Subcutaneous abdominal adipose tissue (tissue), 5 donors: ENCODE data around the gene KLF11.
A peak's percentile ranks its signal among the peaks of the same experiment; 100 is the strongest.

Experiments used
- H3K27ac ChIP-seq: one replicate; pipeline ENCODE4 v1.7.0; 2013; ENCODE audit warnings: low read depth, mild to moderate bottlenecking, inconsistent platforms, low read length, moderate library complexity
- H3K27me3 ChIP-seq, 5 donors: one replicate each; pipeline ENCODE4 v1.7.0; 2013; ENCODE audit warnings: low read length in 5 of 5, inconsistent platforms in 1 of 5; ENCODE audit not compliant: control insufficient read depth in 5 of 5, insufficient read depth in 4 of 5
- H3K36me3 ChIP-seq, 5 donors: one replicate each; pipeline ENCODE4 v1.7.0; 2013; ENCODE audit warnings: low read length in 5 of 5; ENCODE audit not compliant: control insufficient read depth in 5 of 5, insufficient read depth in 5 of 5
- H3K4me1 ChIP-seq, 5 donors: one replicate each; pipeline ENCODE4 v1.7.0; 2013; ENCODE audit warnings: low read length in 5 of 5, mild to moderate bottlenecking in 3 of 5, moderate library complexity in 1 of 5; ENCODE audit not compliant: control insufficient read depth in 5 of 5, insufficient read depth in 5 of 5
- H3K4me3 ChIP-seq, 5 donors: one replicate each; pipeline ENCODE4 v1.7.0; 2013; ENCODE audit warnings: low read length in 5 of 5, low read depth in 1 of 5
- H3K9ac ChIP-seq, 5 donors: one replicate each; pipeline ENCODE4 v1.7.0; 2013; ENCODE audit warnings: low read length in 5 of 5, mild to moderate bottlenecking in 4 of 5, moderate library complexity in 3 of 5
- H3K9me3 ChIP-seq, 5 donors: one replicate each; pipeline ENCODE4 v1.7.0; 2013; ENCODE audit warnings: low read length in 5 of 5; ENCODE audit not compliant: control insufficient read depth in 5 of 5
- donor health status: healthy.
- donor health status: healthy.
- donor health status: healthy.
- donor health status: healthy.
- donor health status: healthy.

KLF11 gene

DNA sequence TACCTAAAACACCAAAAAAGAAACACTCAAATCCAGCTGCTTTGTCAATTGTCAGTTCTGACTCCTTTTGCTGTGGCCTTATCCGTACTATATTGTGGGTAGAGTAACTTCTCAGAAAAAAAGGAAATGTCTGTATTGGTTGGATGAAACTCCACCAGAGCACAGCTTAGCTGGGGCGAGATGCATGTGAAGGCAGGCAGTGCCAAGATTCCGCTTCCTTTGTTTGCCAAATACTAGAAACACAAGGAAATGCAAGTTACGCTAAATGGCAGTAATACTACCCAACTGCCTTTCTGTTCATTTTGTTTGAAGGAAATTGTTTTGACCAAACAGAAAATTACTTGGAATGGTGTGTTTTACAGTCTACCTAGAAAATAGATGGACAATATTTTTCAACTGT is 10.0 kb downstream of the KLF11 start:
- Histone ChIP-seq H3K27me3 (no peaks in the 10 kb centered on the region), H3K36me3 (peaks cover 9 to 64% (median 55%) of the 10 kb centered on the region in 5 donors), H3K9me3 (no peaks in the 10 kb centered on the region), H3K4me3 (no peak overlapping the region), H3K4me1 (peaks cover 4 to 57% (median 44%) of the 10 kb centered on the region in 5 donors), H3K9ac (no peak overlapping the region), H3K27ac (peak overlapping the region; percentile 35)

DNA sequence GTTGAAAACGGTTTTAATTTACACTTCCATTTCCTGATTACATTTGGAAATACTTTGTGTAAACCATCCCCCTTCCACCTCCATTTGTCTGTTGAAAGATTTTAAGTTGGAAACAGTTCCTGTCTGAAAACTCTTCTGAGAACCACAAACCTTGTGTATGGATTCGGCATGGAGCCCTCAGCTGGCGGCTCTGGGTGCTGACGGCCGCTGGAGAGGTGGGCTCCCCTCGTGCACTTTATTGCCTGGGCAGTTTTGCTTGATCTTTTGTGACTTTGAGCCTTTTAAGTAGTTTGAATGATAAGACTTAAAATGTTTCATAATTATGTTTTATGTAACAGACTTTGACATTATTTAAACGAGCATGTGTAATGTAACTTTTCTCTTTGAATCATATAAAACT is 11.1 kb downstream of the KLF11 start:
- Histone ChIP-seq H3K4me3 (no peak overlapping the region), H3K9me3 (no peaks in the 10 kb centered on the region), H3K27me3 (no peaks in the 10 kb centered on the region), H3K4me1 (peaks cover 4 to 47% (median 35%) of the 10 kb centered on the region in 5 donors), H3K27ac (no peak overlapping the region), H3K36me3 (peaks cover 9 to 57% (median 46%) of the 10 kb centered on the region in 5 donors), H3K9ac (no peak overlapping the region)

DNA sequence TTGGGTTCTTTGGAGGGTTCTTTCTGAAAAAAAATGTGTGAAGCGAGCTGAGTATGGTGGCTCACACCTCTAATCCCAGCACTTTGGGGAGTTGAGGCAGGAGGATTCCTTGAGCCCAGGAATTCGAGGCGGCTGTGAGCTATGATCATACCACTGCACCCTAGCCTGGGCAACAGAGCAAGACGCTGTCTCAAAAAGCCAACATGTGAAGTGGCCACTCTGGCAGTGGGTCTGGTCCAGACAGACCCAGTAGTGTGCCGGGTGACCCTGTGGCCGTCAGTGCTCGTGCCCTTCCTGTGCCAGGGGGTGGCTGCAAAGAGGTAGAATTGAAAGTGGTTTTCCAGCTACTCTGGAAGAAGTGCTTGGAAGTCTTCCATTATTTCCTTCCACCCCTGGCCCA is 11.6 kb downstream of the KLF11 start:
- H3K36me3 ChIP-seq: peaks cover 9 to 51% (median 41%) of the 10 kb centered on the region in 5 donors

DNA sequence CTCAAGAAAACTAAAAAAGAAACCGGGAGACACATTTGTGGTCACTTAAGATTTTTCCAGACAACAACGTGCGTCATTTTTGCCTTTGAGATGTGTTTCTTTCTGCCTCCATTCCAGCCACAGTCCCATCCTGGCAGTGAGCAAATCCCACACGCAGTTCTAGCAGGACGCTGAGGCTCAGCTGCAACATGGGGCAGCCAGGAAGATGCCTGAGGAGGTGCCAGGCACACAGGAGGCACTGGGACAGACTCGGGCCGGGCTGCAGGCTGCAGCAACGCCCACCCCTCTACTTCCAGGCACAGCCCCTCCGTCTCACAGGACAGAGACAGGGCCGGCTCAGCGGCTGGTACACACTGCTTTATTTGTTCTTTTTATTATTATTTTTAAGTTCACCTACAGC is 13.1 kb downstream of the KLF11 start:
- Histone ChIP-seq H3K27me3 (no peaks in the 10 kb centered on the region), H3K4me3 (no peak overlapping the region), H3K36me3 (peaks cover 9 to 44% (median 38%) of the 10 kb centered on the region in 5 donors), H3K9me3 (no peaks in the 10 kb centered on the region), H3K27ac (no peak overlapping the region), H3K4me1 (peaks cover 6 to 54% (median 27%) of the 10 kb centered on the region in 5 donors), H3K9ac (no peak overlapping the region)

More for the DNA sequence above, 11.6 kb downstream of the KLF11 start:
- Histone ChIP-seq H3K4me3 (no peak overlapping the region), H3K27me3 (no peaks in the 10 kb centered on the region), H3K27ac (no peak overlapping the region), H3K9me3 (no peaks in the 10 kb centered on the region), H3K9ac (no peak overlapping the region), H3K4me1 (peaks cover 4 to 42% (median 29%) of the 10 kb centered on the region in 5 donors)

DNA sequence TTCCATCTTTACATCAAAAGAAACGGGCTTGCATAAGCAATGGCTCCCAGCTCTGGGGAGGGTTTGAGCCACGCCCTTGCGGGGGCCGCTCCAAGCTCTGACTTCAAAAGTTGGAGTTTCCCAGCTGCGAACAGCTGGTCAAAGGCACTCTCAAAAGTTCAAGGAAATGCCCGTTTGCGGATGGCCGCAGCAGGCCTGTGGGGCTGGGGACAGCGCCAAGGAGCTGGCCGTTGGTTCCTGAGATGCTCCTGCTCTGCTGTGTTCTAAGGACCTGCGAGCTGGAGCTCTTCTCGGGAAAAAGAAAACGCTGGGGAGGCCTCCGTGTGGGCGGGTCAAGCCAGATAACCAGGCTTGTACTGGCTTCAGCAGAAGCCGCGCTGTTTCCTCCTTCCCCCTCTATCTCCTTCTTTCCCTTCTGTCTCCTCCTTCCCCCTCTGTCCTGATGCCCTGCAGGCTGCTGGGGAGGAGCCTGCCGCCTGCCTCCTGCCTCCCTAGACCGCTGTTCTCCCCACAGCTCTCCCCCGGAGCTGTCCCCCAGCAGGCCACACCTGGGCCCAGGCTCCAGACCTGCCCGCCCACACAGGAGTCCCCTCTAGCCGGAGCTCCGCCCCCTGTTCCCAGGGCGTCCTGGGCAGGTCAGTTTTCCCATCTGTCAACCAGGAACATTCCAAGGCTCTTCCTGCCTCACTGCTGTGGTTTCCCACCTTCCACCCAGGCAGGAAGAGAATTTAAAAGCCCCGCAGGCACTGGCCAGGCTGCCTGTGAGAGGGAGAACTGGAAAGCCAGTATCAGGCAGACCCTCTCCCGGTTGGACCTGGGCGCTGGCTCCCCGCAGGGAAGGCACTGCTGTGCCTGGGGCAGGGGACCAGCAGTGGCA is 14.1 kb downstream of the KLF11 start:
- Histone ChIP-seq H3K4me3 (peak overlapping the region in 3 of 5 donors; percentile 13 to 44 (median 29)), H3K27me3 (no peaks in the 10 kb centered on the region), H3K27ac (no peak overlapping the region), H3K36me3 (peaks cover 9 to 34% (median 29%) of the 10 kb centered on the region in 5 donors), H3K9me3 (no peaks in the 10 kb centered on the region), H3K4me1 (peaks cover 6 to 50% (median 27%) of the 10 kb centered on the region in 5 donors), H3K9ac (peak overlapping the region in 2 of 5 donors; percentile 28 to 39)

DNA sequence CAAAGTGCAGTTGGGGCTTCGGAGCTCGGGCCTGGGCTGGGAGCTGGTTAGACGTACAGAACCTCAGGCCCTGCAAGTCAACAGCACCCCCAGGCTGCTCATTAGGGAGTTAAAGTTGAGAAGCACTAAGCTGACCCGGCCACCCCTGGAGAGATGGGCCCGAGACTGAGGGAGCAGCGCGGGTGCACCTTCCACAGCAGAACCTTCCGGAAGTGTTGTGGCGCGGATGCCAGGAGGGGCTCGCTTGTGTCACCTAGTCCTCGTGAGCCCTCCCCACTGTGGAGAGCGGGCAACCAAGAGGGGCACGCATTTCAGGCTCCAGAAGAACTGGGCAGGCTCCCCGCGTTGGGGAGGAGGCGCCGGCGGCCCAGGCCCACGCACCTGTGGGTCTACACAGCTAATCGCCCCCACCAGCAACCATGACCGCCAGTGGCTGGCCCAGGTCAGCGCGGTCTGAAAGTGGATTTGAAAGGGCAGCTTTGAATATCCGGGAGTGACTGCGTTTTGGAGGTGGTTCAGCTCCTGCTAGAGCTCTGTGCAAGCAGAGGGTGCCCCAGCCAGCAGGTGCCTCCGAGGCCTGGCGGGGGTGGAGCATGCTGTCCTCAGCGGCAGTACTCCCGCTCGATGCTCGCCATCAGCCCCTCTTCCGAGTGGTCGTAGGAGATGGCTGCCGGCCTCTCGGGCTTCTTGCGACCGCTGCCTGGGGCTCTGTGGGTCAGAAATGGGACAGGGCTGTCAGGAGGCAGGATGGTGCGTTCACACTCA is 15.1 kb downstream of the KLF11 start:
- peaks cover 2 to 53% (median 22%) of the 10 kb centered on the region in 5 donors for H3K4me1 ChIP-seq

DNA sequence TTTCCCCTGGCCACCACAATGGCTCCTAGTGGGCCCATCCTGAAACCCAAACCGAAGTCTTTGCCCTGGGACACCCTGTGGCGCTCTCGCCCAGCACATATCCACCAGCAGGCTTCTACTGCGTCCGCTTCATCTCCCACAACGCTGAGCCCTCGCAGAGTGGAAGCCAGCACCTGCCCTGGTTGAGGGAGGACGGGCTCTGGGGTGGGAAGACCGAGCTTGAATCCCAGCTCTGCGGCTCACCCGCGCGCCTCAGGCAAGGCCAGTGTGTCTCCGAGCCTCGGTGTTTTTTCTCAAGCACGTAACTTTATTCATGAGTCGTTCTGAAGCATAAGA is 15.6 kb downstream of the KLF11 start:
- Histone ChIP-seq H3K27me3 (no peaks in the 10 kb centered on the region), H3K4me3 (no peak overlapping the region), H3K9ac (no peak overlapping the region), H3K4me1 (peaks cover 2 to 51% (median 19%) of the 10 kb centered on the region in 5 donors), H3K36me3 (peaks cover 3 to 23% (median 17%) of the 10 kb centered on the region in 5 donors), H3K27ac (no peak overlapping the region), H3K9me3 (no peaks in the 10 kb centered on the region)

More for the DNA sequence above, 15.1 kb downstream of the KLF11 start:
- Histone ChIP-seq H3K4me3 (no peak overlapping the region), H3K36me3 (peaks cover 9 to 29% (median 23%) of the 10 kb centered on the region in 5 donors), H3K27ac (no peak overlapping the region), H3K9ac (no peak overlapping the region), H3K27me3 (no peaks in the 10 kb centered on the region), H3K9me3 (no peaks in the 10 kb centered on the region)

DNA sequence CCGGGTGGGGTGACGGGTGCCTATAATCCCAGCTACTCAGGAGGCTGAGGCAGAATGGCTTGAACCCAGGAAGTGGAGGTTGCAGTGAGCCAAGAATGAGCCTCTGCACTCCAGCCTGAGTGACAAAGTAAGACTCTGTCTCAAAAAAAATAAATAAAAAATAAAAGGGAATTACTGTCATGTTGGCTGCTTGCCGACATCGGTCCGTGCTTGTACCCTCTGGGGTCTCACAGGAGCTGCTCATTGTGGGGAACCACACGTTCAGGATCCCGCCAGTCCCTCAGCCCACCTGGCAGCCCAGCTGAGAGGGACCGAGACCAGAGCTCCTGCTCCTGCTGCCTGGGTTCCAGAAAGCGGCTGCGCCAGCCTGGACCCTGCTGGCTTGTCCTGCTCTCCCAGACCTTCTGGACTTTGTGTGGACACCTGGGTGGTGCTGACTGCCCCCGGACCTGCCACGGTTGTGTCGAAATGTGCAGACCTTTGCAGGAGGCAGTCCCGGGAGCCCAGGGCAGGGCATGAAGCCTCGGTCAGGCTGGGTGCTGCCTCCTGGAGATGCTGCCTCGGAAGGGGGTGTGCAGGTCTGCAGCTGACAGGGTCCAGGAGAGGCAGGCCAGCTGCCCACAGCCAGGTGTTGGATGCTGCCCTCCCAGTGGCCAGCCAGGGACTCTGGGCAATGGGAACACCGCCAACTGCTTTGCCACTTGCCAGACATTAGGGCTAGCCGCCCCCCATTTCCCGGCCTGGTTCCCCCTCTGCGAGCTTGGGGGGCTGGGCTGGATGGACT is 16.4 kb downstream of the KLF11 start:
- H3K36me3 ChIP-seq: peaks cover 0 to 16% (median 12%) of the 10 kb centered on the region in 5 donors

DNA sequence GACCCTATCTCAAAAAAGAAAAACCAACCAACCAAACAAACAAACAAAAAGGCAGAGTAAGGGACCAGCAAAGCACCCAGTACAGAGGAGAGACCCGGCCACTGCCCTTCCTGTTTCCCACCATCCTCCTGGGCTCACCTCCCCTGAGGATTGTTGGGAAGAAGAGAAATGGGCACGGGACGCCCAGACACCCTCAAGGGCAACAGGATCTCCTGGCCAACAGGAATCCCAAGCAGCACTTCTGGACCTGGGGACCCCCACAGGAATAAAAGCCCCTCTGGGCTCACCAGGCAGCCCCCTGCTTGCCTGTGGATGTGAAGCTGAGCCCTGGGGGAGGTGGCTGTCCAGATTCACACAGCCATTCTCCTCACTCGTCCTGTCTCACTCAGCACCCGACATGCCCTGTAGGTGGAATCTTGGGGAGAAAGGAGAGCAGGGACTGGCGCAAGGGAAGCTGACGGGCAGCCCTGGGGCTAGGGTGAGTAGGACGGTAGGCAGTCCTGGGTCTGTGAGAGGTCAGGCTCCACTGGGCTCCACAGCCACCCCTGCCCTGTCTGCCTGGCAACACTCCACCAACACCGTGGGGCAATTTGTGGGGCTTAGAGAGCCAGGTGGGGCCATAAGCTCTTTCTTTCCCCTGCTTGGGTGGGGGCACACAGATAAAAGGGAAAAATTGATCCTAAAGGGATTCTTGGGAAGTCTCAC is 18.0 kb downstream of the KLF11 start:
- no peak overlapping the region for H3K9ac ChIP-seq
- H3K36me3 ChIP-seq: peaks cover 0 to 2% (median 0%) of the 10 kb centered on the region in 5 donors
- H3K27me3 ChIP-seq: no peaks in the 10 kb centered on the region
- H3K4me3 ChIP-seq: no peak overlapping the region
- H3K4me1 ChIP-seq: peaks cover 2 to 42% (median 16%) of the 10 kb centered on the region in 5 donors
- no peak overlapping the region for H3K27ac ChIP-seq
- H3K9me3 ChIP-seq: no peaks in the 10 kb centered on the region

More for the DNA sequence above, 16.4 kb downstream of the KLF11 start:
- no peak overlapping the region for H3K9ac ChIP-seq
- H3K4me1 ChIP-seq: peaks cover 2 to 48% (median 16%) of the 10 kb centered on the region in 5 donors
- no peak overlapping the region for H3K4me3 ChIP-seq
- H3K9me3 ChIP-seq: no peaks in the 10 kb centered on the region
- no peak overlapping the region for H3K27ac ChIP-seq
- H3K27me3 ChIP-seq: no peaks in the 10 kb centered on the region
